RWPE2 (cell line): Measurements from ENCODE around the gene ORM1.

Experiments
- ATAC-seq: fragments of 200-7000 bp; cut with Tn5 transposase; 3 replicates; pipeline ENCODE4 v1.9.1; 2021; ENCODE audit warnings: low read depth
- DNase-seq: peaks from one replicate; pipeline ENCODE4 v3.0.0-alpha.2; 2020; ENCODE audit warnings: low spot score
- H3K27ac ChIP-seq: fragments of 450-650 bp; 2 replicates; pipeline ENCODE4 v1.5.1; 2017; ENCODE audit warnings: mild to moderate bottlenecking; ENCODE audit not compliant: poor library complexity, severe bottlenecking
- H3K27me3 ChIP-seq: fragments of 250-450 bp; sonication (Bioruptor Pico); 2 replicates; pipeline ENCODE4 v1.5.1; 2021; ENCODE audit warnings: mild to moderate bottlenecking, moderate library complexity; ENCODE audit not compliant: insufficient read depth, poor library complexity, severe bottlenecking
- H3K36me3 ChIP-seq: fragments of 250-450 bp; sonication (Bioruptor Pico); 2 replicates; pipeline ENCODE4 v1.5.1; 2020; ENCODE audit warnings: low read depth, mild to moderate bottlenecking, moderate library complexity
- H3K4me1 ChIP-seq: fragments of 250-450 bp; sonication (Bioruptor Pico); 2 replicates; pipeline ENCODE4 v1.5.1; 2021; ENCODE audit warnings: mild to moderate bottlenecking, moderate library complexity; ENCODE audit not compliant: insufficient read depth, poor library complexity, severe bottlenecking
- H3K4me3 ChIP-seq: fragments of 250-450 bp; sonication (Bioruptor Pico); 2 replicates; pipeline ENCODE4 v1.5.1; 2021; ENCODE audit warnings: mild to moderate bottlenecking, moderate library complexity; ENCODE audit not compliant: severe bottlenecking
- H3K9me3 ChIP-seq: fragments of 250-450 bp; sonication (Bioruptor Pico); 2 replicates; pipeline ENCODE4 v1.5.1; 2021; ENCODE audit warnings: mild to moderate bottlenecking, moderate library complexity; ENCODE audit not compliant: severe bottlenecking
- CTCF ChIP-seq: fragments of 450-650 bp; IDR thresholded peaks from one replicate; pipeline ENCODE4 v1.5.1; 2017; ENCODE audit warnings: mild to moderate bottlenecking, moderate library complexity; ENCODE audit not compliant: poor library complexity, severe bottlenecking

ORM1 gene

GRCh38 chr9:114357911-114358328 is 35.0 kb downstream of the ORM1 start:
- H3K27me3 ChIP-seq: no peaks in the 10 kb centered on the region
- H3K27ac ChIP-seq: no peak overlapping the region
- H3K4me1 ChIP-seq: no peaks in the 10 kb centered on the region
- peaks cover 19% of the 10 kb centered on the region for H3K36me3 ChIP-seq
- TF ChIP-seq CTCF: no peak
- no peak for DNase-seq
- H3K9me3 ChIP-seq: no peaks in the 10 kb centered on the region
- no peak for ATAC-seq
- no peak overlapping the region for H3K4me3 ChIP-seq

- no peaks in the 10 kb centered on the region for H3K27me3 ChIP-seq
- H3K27ac ChIP-seq: no peak overlapping the region
- ATAC-seq (no peak), DNase-seq (no peak)
- TF ChIP-seq CTCF: no peak
- H3K36me3 ChIP-seq: peaks cover 19% of the 10 kb centered on the region
- peaks cover 8% of the 10 kb centered on the region for H3K4me1 ChIP-seq
- no peaks in the 10 kb centered on the region for H3K9me3 ChIP-seq
- no peak overlapping the region for H3K4me3 ChIP-seq
These were observed 36.9 kb downstream of the ORM1 start for GRCh38 chr9:114359801-114360200.

GRCh38 chr9:114361542-114361941 is 38.6 kb downstream of the ORM1 start:
- Histone ChIP-seq H3K27ac (no peak overlapping the region), H3K9me3 (no peaks in the 10 kb centered on the region), H3K36me3 (peaks cover 19% of the 10 kb centered on the region), H3K4me1 (peaks cover 19% of the 10 kb centered on the region), H3K27me3 (no peaks in the 10 kb centered on the region), H3K4me3 (no peak overlapping the region)
- TF ChIP-seq CTCF: no peak
- no peak for DNase-seq
- no peak for ATAC-seq

GRCh38 chr9:114362394-114362793 is 39.5 kb downstream of the ORM1 start:
- Histone ChIP-seq H3K27me3 (no peaks in the 10 kb centered on the region), H3K36me3 (peaks cover 17% of the 10 kb centered on the region), H3K9me3 (no peaks in the 10 kb centered on the region), H3K4me1 (peaks cover 23% of the 10 kb centered on the region), H3K27ac (no peak overlapping the region), H3K4me3 (no peak overlapping the region)
- DNase-seq: no peak
- no peak for ATAC-seq
- no peak for TF ChIP-seq CTCF

- peak overlapping the region; percentile 47 for H3K27ac ChIP-seq
- peaks cover 23% of the 10 kb centered on the region for H3K4me1 ChIP-seq
- no peaks in the 10 kb centered on the region for H3K27me3 ChIP-seq
- no peak for TF ChIP-seq CTCF
- H3K36me3 ChIP-seq: peaks cover 16% of the 10 kb centered on the region
- H3K9me3 ChIP-seq: no peaks in the 10 kb centered on the region
- ATAC-seq (no peak), DNase-seq (no peak)
- no peak overlapping the region for H3K4me3 ChIP-seq
These were observed 40.5 kb downstream of the ORM1 start for GRCh38 chr9:114363424-114363823.
